ENCODE results near the gene NR3C1.

GRCh38 chr5:143399616-143400540 is 3.6 kb downstream of the NR3C1 start:
- no peak for TF ChIP-seq CTCF (optimal IDR thresholded peaks at IDR 0.05 in 1 of 3, IDR thresholded peaks at IDR 0.05 in 1 of 3, conservative IDR thresholded peaks at IDR 0.05 in 1 of 3; ENCODE audit: extremely low read depth in 1 of 3, insufficient read depth in 2 of 3, low read length in 3 of 3)
- no peak for TF ChIP-seq EZH2 (IDR thresholded peaks at IDR 0.05; ENCODE audit: low read length)

All from keratinocyte (primary cell).